Stimulated activated naive CD8-positive, alpha-beta T cell treated with anti-CD3 and anti-CD28 coated beads, Interleukin-15, amount 100 ng/mL, for 72 hours (primary cell): Measurements from ENCODE around the gene MAP7D1.
"Not testable (repeated sequence)": the region's sequence is repeated elsewhere in the genome, so short reads cannot be mapped to it uniquely, and the experiment has no call there.

ENCODE experiments used
- ATAC-seq: fragments of 150-1000 bp; cut with Tn5 transposase; 2 replicates; pipeline ENCODE4 v1.10.0; 2021; ENCODE audit warnings: mild to moderate bottlenecking, moderate library complexity
- DNase-seq, 2 donors: peaks; one replicate each; pipeline ENCODE4 v3.0.0; 2021 to 2022
- H3K27ac Mint-ChIP-seq, 2 donors: one replicate each; pipeline ENCODE4 v1.8.0; 2022; ENCODE audit warnings: mild to moderate bottlenecking in 2 of 2, mixed read lengths in 2 of 2, moderate library complexity in 2 of 2
- H3K27me3 Mint-ChIP-seq: one replicate; pipeline ENCODE4 v1.8.0; 2022; ENCODE audit warnings: mixed read lengths
- H3K4me1 Mint-ChIP-seq: one replicate; pipeline ENCODE4 v1.8.0; 2022; ENCODE audit warnings: mild to moderate bottlenecking, mixed read lengths
- H3K4me3 Mint-ChIP-seq, 2 donors: one replicate each; pipeline ENCODE4 v1.8.0; 2022; ENCODE audit warnings: mild to moderate bottlenecking in 2 of 2, mixed read lengths in 2 of 2, moderate library complexity in 1 of 2
- H3K9me3 Mint-ChIP-seq, 2 donors: one replicate each; pipeline ENCODE4 v1.8.0; 2022; ENCODE audit warnings: mixed read lengths in 2 of 2

Gene MAP7D1

DNA sequence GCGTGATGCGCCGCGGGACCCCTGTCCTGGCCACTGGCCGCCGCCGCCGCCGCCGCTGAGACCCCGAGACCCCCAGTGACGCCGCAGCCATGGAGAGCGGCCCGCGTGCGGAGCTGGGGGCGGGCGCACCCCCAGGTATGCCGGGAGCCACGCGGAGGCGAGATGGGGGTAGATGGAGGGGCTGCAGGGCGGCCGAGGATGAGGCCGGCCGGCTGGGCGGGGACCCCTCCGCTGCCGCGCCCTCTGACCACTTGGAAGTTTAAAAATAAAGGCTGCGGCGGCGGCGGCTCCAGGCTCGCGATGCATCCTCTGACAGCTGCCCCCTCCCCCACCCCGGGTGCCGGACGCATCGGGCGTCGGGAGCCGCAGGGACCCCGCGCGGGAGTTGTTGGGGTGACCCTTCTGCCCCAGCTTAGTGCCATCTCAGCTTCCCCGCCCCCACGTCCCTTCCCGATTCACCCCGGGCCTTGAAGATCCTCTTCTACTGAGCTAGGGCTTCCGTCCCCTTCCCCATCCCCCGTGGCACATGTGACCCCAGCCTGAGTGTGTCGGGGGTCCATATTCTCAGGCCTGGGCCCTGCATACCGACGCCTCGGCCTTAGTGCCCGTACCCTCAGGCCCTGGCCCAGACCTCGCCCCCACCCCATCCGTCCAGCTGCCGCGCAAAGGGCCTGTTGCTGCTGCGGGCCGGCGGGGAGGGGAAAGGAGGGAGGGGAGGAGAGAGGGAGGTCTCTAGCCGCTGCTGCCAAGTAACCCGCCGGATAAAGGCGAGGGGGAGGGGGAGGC is 562 bp downstream of the MAP7D1 start:
- DNase-seq (peak; percentile 46 to 62), ATAC-seq (peak; percentile 14)
- Mint-ChIP-seq H3K9me3 (no peaks in the 10 kb centered on the region), H3K27ac (peak overlapping the region; percentile 97 to 99), H3K27me3 (no peaks in the 10 kb centered on the region), H3K4me1 (peaks cover 76% of the 10 kb centered on the region), H3K4me3 (peak overlapping the region; percentile 91 to 98)

DNA sequence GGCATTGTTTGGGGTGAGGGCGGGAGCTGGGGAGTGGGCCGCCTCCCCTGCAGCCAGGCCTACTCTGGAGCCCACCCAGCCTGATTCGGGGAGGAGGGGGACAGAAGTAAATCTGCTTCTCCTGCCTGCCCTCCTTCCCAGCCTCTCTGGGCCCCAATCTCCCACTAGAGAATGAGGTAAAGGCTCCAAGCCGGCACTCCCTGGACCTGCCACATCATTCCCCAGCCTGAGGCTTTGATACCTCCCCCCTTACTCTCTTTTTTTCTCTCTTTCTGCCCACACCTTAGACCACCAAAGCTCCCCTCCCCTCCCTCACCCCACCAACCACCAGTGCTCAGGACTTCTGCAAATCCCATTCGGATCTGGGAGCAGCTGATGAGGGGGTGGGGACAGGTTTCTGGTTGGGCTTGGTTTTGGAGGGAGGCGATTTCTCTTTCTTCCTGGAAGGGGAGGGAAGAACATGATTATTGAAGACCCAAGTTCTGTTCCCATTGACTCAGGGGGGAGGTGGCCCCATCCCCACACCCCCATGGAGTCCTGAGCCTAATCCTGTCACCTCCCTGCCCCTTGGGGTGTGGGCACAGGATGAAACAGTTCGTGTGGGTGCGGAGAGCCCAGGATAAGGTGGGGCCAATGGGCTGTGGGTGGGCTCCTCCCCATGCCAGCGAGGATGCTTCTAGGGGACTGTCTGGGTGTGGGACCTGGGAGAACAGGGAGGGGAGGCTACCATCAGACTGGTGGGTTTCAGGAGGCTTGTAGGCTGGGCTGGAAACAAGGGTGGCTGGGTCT is 1.3 kb downstream of the MAP7D1 start:
- H3K4me3 Mint-ChIP-seq, result peak overlapping the region; percentile 91 to 98
- DNase-seq (peak in 1 of 2 donors; percentile 28), ATAC-seq (no peak)
- peaks cover 76% of the 10 kb centered on the region for H3K4me1 Mint-ChIP-seq
- no peaks in the 10 kb centered on the region for H3K9me3 Mint-ChIP-seq
- H3K27ac Mint-ChIP-seq, result peak overlapping the region; percentile 97 to 99
- H3K27me3 Mint-ChIP-seq, result no peaks in the 10 kb centered on the region

DNA sequence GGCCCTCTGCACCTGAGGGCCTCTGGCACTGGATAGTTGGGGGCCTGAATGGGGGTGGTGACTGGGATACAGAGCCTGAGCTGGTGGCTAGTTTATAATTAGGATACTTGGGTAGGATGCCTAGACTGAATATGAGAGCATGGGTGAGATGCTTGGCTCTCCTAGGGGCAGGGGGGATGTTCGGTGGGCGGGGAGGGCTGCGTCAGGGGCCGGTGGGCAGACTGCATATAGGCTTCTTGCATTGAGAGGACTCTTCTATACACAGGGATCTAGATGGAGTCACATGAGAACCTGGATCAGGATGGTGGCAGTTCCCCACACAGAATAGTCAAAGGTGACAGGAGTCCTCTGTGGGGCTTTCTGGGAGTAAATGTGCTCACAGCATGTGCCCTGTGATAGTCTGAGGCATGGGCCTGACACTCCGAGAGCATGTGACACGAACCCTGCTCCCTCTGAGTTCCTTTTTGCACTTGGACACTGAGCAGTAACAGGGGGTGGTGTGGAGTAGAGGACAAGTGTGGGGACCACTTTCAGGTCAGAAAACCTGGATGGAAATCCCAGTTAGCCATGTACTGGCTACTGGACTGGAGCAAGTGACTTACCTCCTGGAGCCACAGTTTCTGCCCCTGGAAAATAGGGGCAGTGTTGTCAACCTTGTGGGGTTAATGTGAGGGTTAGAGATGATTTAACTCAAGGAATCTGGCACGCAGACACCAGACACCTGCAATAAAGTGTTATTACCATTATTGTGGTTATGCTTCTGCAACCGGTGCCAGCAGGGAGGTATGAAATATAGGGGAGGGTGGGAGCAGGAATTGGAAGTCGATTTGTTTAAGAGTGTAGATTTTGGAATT is 2.2 kb downstream of the MAP7D1 start:
- Mint-ChIP-seq H3K4me3 (peak overlapping the region; percentile 91 to 98), H3K27ac (peak overlapping the region; percentile 97 to 99), H3K4me1 (peaks cover 76% of the 10 kb centered on the region), H3K9me3 (no peaks in the 10 kb centered on the region), H3K27me3 (no peaks in the 10 kb centered on the region)
- ATAC-seq (no peak), DNase-seq (peak; percentile 18 to 19)

DNA sequence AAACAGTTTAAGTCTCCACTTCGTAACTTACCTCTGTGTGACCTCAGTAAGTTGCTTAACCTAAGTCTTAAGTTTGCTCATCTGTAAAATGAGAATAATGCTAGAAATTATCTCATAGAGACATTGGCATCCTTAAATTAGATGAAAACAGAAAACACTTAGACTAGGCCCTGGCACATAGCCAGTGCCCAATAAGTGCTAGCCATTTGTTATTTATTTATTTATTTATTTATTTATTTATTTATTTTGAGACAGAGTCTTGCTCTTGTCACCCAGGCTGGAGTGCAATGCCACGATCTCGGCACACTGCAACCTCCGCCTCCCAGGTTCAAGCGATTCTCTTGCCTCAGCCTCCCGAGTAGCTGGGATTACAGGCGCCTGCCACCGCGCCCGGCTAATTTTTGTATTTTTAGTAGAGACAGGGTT is 2.9 kb downstream of the MAP7D1 start:
- peaks cover 71% of the 10 kb centered on the region for H3K4me1 Mint-ChIP-seq
- not testable (repeated sequence) for DNase-seq, ATAC-seq, H3K27me3 Mint-ChIP-seq, H3K9me3 Mint-ChIP-seq
- peak overlapping the region in 1 of 2 donors; percentile 14 for H3K27ac Mint-ChIP-seq
- peak overlapping the region; percentile 93 to 98 for H3K4me3 Mint-ChIP-seq

DNA sequence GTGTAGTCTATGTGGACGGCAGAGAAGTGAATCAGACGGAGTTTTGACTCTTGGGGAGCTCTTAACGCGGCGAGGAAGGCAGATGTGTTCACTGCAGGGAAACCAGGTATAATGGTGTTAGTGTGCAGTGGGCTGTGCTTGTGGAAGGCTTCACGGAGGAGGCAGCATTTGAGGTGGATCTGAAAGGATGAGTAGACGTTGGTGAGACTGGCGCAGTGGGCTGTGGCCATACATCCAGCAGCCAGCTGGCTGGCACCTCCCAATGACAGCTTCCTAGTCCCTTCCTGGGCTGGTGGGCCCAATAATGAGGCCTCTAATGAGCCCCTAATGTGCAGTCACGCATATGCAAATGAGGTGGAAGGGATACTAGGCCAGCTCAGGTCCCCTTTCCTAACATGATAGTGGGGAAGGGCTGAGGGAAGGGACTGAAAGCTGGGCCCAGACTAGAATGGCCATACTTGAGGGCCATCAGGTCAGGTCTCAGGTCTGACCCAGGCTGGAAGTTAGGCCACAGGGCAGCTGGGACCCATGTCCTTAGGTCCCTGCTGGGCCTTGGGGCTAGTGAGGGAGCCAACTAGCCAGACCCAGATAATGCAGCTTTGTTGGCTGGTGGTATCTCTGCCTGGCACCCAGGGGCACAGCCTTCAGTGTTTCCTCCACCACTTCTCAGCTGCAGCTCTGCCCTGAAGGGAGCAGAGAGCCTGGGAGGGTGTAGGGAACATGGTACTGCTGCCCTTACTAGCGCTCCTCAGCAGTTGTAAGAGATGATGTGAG is 3.8 kb downstream of the MAP7D1 start:
- DNase-seq, result peak in 1 of 2 donors; percentile 32
- H3K4me3 Mint-ChIP-seq, result peak overlapping the region; percentile 91 to 93
- H3K4me1 Mint-ChIP-seq, result peaks cover 70% of the 10 kb centered on the region
- ATAC-seq, result no peak
- H3K27me3 Mint-ChIP-seq, result no peaks in the 10 kb centered on the region
- H3K9me3 Mint-ChIP-seq, result no peaks in the 10 kb centered on the region
- H3K27ac Mint-ChIP-seq, result peak overlapping the region; percentile 97 to 99

DNA sequence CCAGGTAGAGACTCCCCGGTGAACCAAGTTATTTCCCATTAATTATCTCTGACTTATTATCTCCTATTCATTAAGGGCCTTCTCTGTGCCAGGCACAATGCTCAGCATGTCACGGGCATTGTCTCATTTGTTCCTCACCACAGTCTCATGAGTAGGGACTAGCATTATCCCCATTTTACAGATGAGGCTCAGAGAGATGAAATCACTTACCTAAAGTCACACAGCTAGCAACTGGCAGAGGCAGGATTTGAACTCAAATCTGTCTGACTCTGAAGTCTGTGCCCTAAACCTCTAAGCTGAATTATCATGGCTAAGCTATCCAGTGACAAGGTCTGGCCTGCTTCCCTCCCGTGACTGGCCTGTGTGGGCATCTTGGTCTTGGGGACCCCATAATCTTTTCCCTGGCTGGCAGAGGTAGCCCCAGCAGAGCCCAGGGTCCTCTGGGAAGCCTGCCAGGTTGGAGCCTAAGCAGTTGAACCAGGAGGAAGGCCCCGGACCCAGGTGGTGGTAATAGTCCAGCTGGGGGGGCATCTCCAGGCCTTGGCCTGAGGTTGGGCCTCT is 4.5 kb downstream of the MAP7D1 start:
- H3K9me3 Mint-ChIP-seq, result no peaks in the 10 kb centered on the region
- H3K27me3 Mint-ChIP-seq, result no peaks in the 10 kb centered on the region
- ATAC-seq (no peak), DNase-seq (no peak)
- peaks cover 66% of the 10 kb centered on the region for H3K4me1 Mint-ChIP-seq
- peak overlapping the region; percentile 97 to 99 for H3K27ac Mint-ChIP-seq
- peak overlapping the region; percentile 91 to 93 for H3K4me3 Mint-ChIP-seq

DNA sequence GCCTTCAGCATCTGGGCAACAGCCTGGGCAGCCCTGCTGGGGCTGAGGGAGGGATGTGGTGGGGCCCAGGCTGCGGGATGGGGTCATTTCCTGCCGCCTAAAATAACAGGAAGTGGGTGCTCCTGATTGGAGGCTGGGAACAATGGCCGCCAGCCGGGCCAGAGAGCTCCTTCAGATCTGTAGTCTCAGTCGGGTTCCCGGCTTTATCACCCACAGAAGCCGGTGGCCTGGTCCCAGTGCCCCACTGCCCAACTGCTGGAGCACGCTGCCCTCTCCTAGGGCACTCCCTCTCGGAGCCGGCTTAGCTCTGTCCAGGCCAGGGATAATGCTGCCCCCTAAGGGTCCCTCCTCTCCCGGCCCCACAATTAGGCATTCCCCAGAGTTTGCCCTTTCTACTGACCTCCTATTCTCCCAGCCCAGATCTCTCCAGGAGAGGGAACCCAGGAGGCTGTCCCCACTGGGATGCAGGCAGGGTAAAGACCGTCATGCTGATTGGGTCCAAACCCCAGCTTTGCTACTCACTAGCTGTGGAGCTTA is 5.1 kb downstream of the MAP7D1 start:
- Mint-ChIP-seq H3K4me1 (peaks cover 69% of the 10 kb centered on the region), H3K27ac (peak overlapping the region; percentile 97 to 99), H3K9me3 (no peaks in the 10 kb centered on the region), H3K4me3 (peak overlapping the region; percentile 91 to 93), H3K27me3 (no peaks in the 10 kb centered on the region)
- DNase-seq, result peak; percentile 73 to 86
- peak; percentile 78 for ATAC-seq

DNA sequence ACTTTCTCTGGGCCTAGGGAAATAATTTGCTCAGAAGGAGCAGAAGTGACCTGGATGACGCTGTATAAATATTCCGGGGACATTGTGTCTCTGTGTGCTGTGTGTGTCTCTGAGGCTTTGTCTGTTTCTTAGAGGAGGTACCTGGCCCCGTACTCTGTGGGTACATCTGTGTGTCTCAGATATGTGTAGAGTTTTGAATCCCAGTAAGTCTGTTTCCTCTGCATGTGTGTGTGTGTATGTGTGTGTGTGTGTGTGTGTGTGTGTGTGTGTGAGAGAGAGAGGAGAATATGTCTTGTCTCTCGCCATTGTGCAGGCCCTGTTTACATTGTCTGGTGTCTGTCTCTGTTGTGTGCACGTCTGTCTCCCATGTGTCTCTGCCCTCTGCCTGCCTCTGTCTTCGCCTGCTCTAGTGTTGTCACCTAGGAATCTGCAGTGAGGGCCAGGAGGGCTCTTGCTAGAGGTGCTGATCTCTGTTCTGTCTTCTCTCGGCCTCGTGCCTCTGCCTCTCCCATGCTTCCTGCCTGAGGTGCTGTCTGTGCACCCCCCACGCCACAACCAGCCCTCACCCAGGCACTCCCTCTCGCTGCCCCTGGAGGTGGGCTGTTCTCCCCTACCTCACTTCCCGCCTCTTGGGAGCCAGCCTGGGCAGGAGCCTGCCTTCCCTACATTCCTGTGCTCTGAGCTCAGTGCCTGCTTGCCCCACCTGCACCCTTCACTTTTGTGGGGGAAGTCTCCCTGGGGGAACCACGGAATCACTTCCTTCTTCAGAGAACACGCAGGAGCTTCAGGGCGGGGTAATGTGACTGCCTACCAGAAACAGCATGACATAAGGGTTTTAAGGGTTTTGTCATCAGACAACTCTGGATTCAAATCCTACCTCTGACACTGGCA is 5.9 kb downstream of the MAP7D1 start:
- Mint-ChIP-seq H3K27ac (peak overlapping the region; percentile 97 to 99), H3K4me1 (peaks cover 78% of the 10 kb centered on the region), H3K27me3 (no peaks in the 10 kb centered on the region), H3K9me3 (no peaks in the 10 kb centered on the region), H3K4me3 (peak overlapping the region; percentile 91 to 93)
- DNase-seq, result peak; percentile 32 to 64
- ATAC-seq, result peak; percentile 52

DNA sequence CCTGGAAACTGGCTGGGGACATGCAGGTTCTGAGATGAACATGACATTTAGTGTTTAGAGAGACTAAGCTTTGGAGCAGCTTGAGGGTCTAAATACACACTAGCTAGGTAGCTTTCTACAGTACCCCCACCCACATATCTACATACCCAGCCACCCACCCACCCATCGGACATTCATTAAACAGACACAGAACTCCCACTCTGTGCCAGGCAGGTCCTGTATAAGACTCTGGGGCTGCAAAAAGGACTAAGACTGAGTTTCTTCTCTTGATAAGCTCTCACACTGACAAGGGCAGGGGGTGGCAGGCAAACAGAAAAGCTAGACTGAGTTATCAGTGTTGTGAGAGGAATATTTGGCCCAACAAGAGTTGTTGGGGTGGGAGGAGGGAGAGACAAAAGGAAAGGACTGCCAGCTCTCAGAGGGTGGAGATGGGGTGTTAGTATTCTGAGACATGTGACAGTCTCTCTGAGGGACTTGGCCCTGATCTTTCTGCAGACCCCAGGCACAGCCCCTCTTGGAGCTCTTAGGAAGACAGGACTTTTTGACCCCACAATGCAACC is 6.8 kb downstream of the MAP7D1 start:
- Mint-ChIP-seq H3K27me3 (no peaks in the 10 kb centered on the region), H3K27ac (peak overlapping the region in 1 of 2 donors; percentile 97), H3K4me3 (peak overlapping the region; percentile 91 to 93), H3K9me3 (no peaks in the 10 kb centered on the region), H3K4me1 (peaks cover 76% of the 10 kb centered on the region)
- ATAC-seq (no peak), DNase-seq (no peak)

DNA sequence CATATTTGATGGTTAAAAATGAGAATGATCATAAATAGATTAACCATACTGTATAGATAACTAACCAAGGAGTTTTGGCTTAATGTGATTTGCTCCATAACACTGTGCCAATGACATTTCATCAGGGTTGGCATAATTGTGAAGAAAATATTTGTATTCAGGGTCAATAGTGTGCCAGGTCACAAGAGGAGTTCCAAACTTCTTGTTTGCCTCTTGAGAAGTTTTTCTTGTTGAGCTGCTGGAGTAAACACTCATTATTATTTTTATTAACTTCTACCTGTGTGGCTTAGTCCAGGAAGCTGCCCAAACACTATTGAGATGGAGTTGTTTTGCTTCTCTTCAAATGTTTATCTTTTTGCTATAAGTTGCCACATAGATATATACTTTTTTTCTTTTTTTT is 7.5 kb downstream of the MAP7D1 start:
- ATAC-seq, result no peak
- Mint-ChIP-seq H3K4me1 (peaks cover 73% of the 10 kb centered on the region), H3K4me3 (no peak overlapping the region), H3K27ac (no peak overlapping the region), H3K27me3 (no peaks in the 10 kb centered on the region), H3K9me3 (no peaks in the 10 kb centered on the region)
- DNase-seq, result no peak

DNA sequence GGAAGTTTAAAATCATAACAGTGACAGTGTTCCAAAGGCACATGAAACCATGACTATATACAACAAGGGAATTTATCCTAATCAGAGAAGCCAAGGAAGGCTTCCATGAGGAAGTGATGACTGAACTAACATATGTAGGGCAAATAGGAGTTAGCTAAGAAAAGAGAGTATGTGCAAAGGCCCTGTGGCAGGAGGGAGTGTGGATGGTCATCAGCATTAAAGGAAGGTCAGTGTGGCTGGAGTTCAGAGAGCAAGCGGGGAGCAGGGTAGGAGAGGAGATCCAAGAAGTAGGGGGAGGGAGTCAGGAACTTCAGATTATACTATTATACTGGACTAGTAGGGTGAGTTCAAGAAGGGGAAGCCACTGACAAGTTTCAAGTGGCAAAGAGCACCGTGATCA is 8.4 kb downstream of the MAP7D1 start:
- no peak overlapping the region for H3K4me3 Mint-ChIP-seq

DNA sequence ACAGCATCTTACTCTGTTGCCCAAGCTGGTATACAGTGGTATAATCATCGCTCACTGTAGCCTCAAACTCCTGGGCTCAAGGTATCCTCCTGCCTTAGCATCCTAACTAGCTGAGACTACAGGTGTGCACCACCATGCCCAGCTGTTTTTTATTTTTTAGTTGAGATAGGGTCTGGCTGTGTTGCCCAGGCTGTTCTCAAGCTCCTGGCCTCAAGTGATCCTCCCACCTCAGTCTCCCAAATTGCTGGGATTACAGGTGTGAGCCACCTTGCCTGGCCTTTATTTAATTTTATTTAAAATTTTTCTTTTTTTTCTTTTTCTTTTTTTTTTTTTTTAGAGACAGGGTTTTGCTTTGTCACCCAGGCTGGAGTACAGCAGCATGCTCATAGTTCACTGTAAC is 9.2 kb downstream of the MAP7D1 start:
- Mint-ChIP-seq H3K27ac (peak overlapping the region in 1 of 2 donors; percentile 24), H3K4me1 (peaks cover 62% of the 10 kb centered on the region), H3K4me3 (no peak overlapping the region), H3K27me3 (no peaks in the 10 kb centered on the region), H3K9me3 (no peaks in the 10 kb centered on the region)
- DNase-seq, result no peak
- no peak for ATAC-seq

More for the DNA sequence above, 8.4 kb downstream of the MAP7D1 start:
- peak overlapping the region; percentile 71 to 90 for H3K27ac Mint-ChIP-seq
- H3K4me1 Mint-ChIP-seq, result peaks cover 68% of the 10 kb centered on the region
- no peak for ATAC-seq
- DNase-seq, result no peak
- H3K27me3 Mint-ChIP-seq, result no peaks in the 10 kb centered on the region
- H3K9me3 Mint-ChIP-seq, result no peaks in the 10 kb centered on the region

DNA sequence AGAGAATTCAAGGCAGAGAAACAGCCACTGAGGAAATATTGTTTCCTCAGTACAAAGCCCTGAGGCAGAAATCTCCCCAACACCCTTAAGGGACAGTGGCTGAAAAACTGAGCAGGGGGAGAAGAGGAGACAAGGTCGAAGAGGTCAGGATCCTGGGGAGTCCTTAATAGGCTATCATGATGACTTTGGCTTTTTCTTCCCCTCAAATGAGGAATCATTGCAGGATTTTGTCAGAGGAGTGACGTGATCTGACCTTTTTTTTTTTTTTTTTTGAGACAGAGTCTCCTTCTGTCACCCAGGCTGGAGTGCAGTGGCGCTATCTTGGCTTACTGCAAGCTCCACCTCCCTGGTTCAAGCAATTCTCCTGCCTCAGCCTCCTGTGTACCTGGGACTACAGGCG is 10.2 kb downstream of the MAP7D1 start:
- ATAC-seq, result no peak
- Mint-ChIP-seq H3K27ac (peak overlapping the region in 1 of 2 donors; percentile 86), H3K27me3 (no peaks in the 10 kb centered on the region), H3K9me3 (no peaks in the 10 kb centered on the region), H3K4me3 (no peak overlapping the region), H3K4me1 (peaks cover 63% of the 10 kb centered on the region)
- DNase-seq, result no peak
